ENCODE measurements around the gene LILRA1. TPM values are rescaled to one million over a fixed set of nuclear protein-coding genes. Genes with fewer than 3 reads are reported as not detected.

The LILRA1 gene
- total and polyA plus RNA-seq, 2 of the 13 experiments (the other 11 are each of a cell fraction or from before 2014, with no cell fraction given), result not detected

GRCh38 chr19:54551293-54551692, 42.1 kb upstream of the LILRA1 start (continued):
- TF ChIP-seq CBX5 (CRISPR knock-in tag; IDR thresholded peaks at IDR 0.05; ENCODE audit: borderline replicate concordance) (no peak), ZBTB46 (CRISPR knock-in tag; IDR thresholded peaks at IDR 0.05; ENCODE audit: borderline replicate concordance) (no peak), SIN3A (IDR thresholded peaks at IDR 0.05; ENCODE audit: borderline replicate concordance, low read depth, low read length) (no peak)

- no TSS peak for BruUV-seq (replicated peaks)
- Histone ChIP-seq H3K27me3 (ENCODE audit: control insufficient read depth in 1 of 2, insufficient read depth in 2 of 2, low read length in 2 of 2) (no peaks in the 10 kb centered on the region), H3K9ac (ENCODE audit: insufficient read depth, low read depth, low read length) (no peak overlapping the region), H3K9me3 (ENCODE audit: low read length) (no peaks in the 10 kb centered on the region), H3K36me3 (replicated peaks in 1 of 2; ENCODE audit: control insufficient read depth in 1 of 2, insufficient read depth in 2 of 2, low read length in 2 of 2) (no peaks in the 10 kb centered on the region), H3K4me3 (replicated peaks in 1 of 3; ENCODE audit: insufficient read depth in 1 of 3, low read depth in 2 of 3, low read length in 3 of 3) (no peak overlapping the region), H3K27ac (ENCODE audit: extremely low read length, insufficient read depth, low read length) (no peak overlapping the region), H3K4me1 (ENCODE audit: insufficient read depth, low read length) (no peaks in the 10 kb centered on the region), H3K4me2 (ENCODE audit: low read depth, low read length) (no peak overlapping the region), H3K79me2 (ENCODE audit: insufficient read depth, low read length) (no peaks in the 10 kb centered on the region), H4K20me1 (ENCODE audit: insufficient read depth, low read length) (no peaks in the 10 kb centered on the region), H2AFZ (ENCODE audit: low read length) (no peak overlapping the region)
- ChIA-PET POLR2A (no interaction called here), CTCF (ENCODE audit: low intra/inter-chr PET ratio, low total read pairs) (no interaction called here)
- WGBS (ENCODE audit: low lambda C conversion rate), result 56% methylated on average over 12 of the region's 22 CpGs
- DNase-seq (ENCODE audit: low spot score), result no peak
- intact Hi-C loops (cut with micrococcal nuclease; ENCODE audit: unreplicated experiment) (no loop called here), in situ Hi-C loops (cut with HindIII; ENCODE audit: extremely low pct_ligation_motif_present, low pct_unique_long_range_greater_than_20kb) (no loop called here)
- no peak for ATAC-seq
- FAIRE-seq, result no peak
- no peak for TF ChIP-seq ZNF282 (IDR thresholded peaks at IDR 0.05; ENCODE audit: partially characterized antibody)
- peak; percentile 16; the same call in 1 of the 2 replicates for TF ChIP-seq ARNT (IDR thresholded peaks at IDR 0.05)
Observed at GRCh38 chr19:54551950-54552912, 41.2 kb upstream of the LILRA1 start.

All from HepG2 (cell line).